Renal cortex interstitium (tissue), 11 donors: ENCODE results near the gene ARHGEF35. TPM values are rescaled to one million over a fixed set of nuclear protein-coding genes. Genes with fewer than 3 reads are reported as not detected.
"Not testable (repeated sequence)": the region's sequence is repeated elsewhere in the genome, so short reads cannot be mapped to it uniquely, and the experiment has no call there.

Source experiments
- DNase-seq, 11 donors: peaks; one replicate each; pipeline ENCODE4 v3.0.0-alpha.2; 2013; ENCODE audit warnings: low read depth in 9 of 11, low spot score in 4 of 11; ENCODE audit errors: extremely low read depth in 1 of 11
- polyA plus RNA-seq, 3 donors: library from polyadenylated mRNA; unstranded; fragments of 120-200 nt; gene quantifications; one replicate each; pipeline ENCODE4 v1.2.1, GENCODE V29; 2013; ENCODE audit not compliant: insufficient read length in 3 of 3

The ARHGEF35 gene
- polyA plus RNA-seq, 3 donors = 19.6 to 25.1 (median 21.8) TPM

- DNase-seq = not testable (repeated sequence)
These were observed 1.2 kb downstream of the ARHGEF35 start for GRCh38 chr7:144194453-144194852.

- DNase-seq = not testable (repeated sequence)
These were observed 1.9 kb downstream of the ARHGEF35 start for GRCh38 chr7:144193782-144194181.

GRCh38 chr7:144188578-144189171 lies 7.0 kb downstream of the ARHGEF35 start:
- DNase-seq = not testable (repeated sequence)

GRCh38 chr7:144187848-144188247 lies 7.8 kb downstream of the ARHGEF35 start:
- DNase-seq = not testable (repeated sequence)

- not testable (repeated sequence) for DNase-seq
These were observed 12.5 kb downstream of the ARHGEF35 start, which contains the start of gene CTAGE4 for GRCh38 chr7:144183166-144183565. Gene CTAGE4, plus strand, starts transcription at chr7:144183466. Its CDS starts 38 bp downstream, at chr7:144183504.

GRCh38 chr7:144179165-144179479 lies 16.5 kb downstream of the ARHGEF35 start:
- DNase-seq = not testable (repeated sequence)

- DNase-seq = peak in 5 of 11 donors; percentile 1 to 13 (median 4)
These were observed 17.1 kb downstream of the ARHGEF35 start for GRCh38 chr7:144178380-144179164.

GRCh38 chr7:144174613-144175012 lies 21.0 kb downstream of the ARHGEF35 start:
- DNase-seq = no peak

- not testable (repeated sequence) for DNase-seq
These were observed 23.9 kb downstream of the ARHGEF35 start for GRCh38 chr7:144171594-144172350.

GRCh38 chr7:144164784-144165183 lies 30.8 kb downstream of the ARHGEF35 start:
- no peak for DNase-seq

GRCh38 chr7:144158861-144159260 lies 36.8 kb downstream of the ARHGEF35 start:
- no peak for DNase-seq

- no peak for DNase-seq
These were observed 47.3 kb downstream of the ARHGEF35 start for GRCh38 chr7:144148224-144148827.

- no peak for DNase-seq
These were observed 51.2 kb downstream of the ARHGEF35 start for GRCh38 chr7:144144426-144144825.

- no peak for DNase-seq
These were observed 53.4 kb downstream of the ARHGEF35 start for GRCh38 chr7:144142187-144142586.

- DNase-seq = no peak
These were observed 58.1 kb downstream of the ARHGEF35 start for GRCh38 chr7:144137501-144137900.

Other genes starting within 250 kb of the ARHGEF35 start
- gene OR2F1, start 241.0 kb downstream of the ARHGEF35 start, polyA plus RNA-seq = under 1 TPM in 2 of 3 donors, not detected in 1; 0.04 to 0.18 TPM
- under 1 TPM in 1 of 3 donors, not detected in 2; 0.03 TPM for gene OR6B1, start 195.5 kb downstream of the ARHGEF35 start, polyA plus RNA-seq
- under 1 TPM in 1 of 3 donors, not detected in 2; 0.06 TPM for gene OR2A5, start 146.9 kb downstream of the ARHGEF35 start, polyA plus RNA-seq
- under 1 TPM in 1 of 3 donors, not detected in 2; 0.17 TPM for gene OR2A25, start 126.0 kb downstream of the ARHGEF35 start, polyA plus RNA-seq
- under 1 TPM; 0.04 to 0.08 (median 0.06) TPM for gene OR2A12, start 109.6 kb downstream of the ARHGEF35 start, polyA plus RNA-seq
- gene OR2A2, start 86.2 kb downstream of the ARHGEF35 start, polyA plus RNA-seq = not detected
- gene OR2A14, start 72.7 kb downstream of the ARHGEF35 start, polyA plus RNA-seq = not detected
- gene CTAGE4, start 12.4 kb downstream of the ARHGEF35 start, polyA plus RNA-seq = 10 to 100 TPM in 1 of 3 donors, 1 to 10 TPM in 2; 3.2 to 10.3 (median 3.7) TPM
- gene OR2A42, start 43.8 kb upstream of the ARHGEF35 start, polyA plus RNA-seq = 1 to 10 TPM in 2 of 3 donors, under 1 TPM in 1; 0.98 to 2.7 (median 1.2) TPM
- 10 to 100 TPM in 2 of 3 donors, 1 to 10 TPM in 1; 3.9 to 12.1 (median 11.6) TPM for gene OR2A7, start 69.0 kb upstream of the ARHGEF35 start, polyA plus RNA-seq
- 10 to 100 TPM in 1 of 3 donors, 1 to 10 TPM in 2; 5.0 to 14.3 (median 5.7) TPM for gene CTAGE8, start 73.5 kb upstream of the ARHGEF35 start, polyA plus RNA-seq
- gene OR2A1, start 116.6 kb upstream of the ARHGEF35 start, polyA plus RNA-seq = 1 to 10 TPM in 1 of 3 donors, under 1 TPM in 2; 0.42 to 1.1 (median 0.81) TPM
- 10 to 100 TPM; 16.5 to 28.0 (median 25.6) TPM for gene ARHGEF5, start 159.6 kb upstream of the ARHGEF35 start, polyA plus RNA-seq
- gene NOBOX, start 207.9 kb upstream of the ARHGEF35 start, polyA plus RNA-seq = not detected